Measurements from ENCODE around the gene BRSK2.

BRSK2 gene

GRCh38 chr11:1387961-1388762, 1.6 kb upstream of the BRSK2 start:
- TF ChIP-seq CTCF (IDR thresholded peaks at IDR 0.05): peak; percentile 42

- TF ChIP-seq CTCF (IDR thresholded peaks at IDR 0.05): no peak
Observed at GRCh38 chr11:1388763-1389102, 1.0 kb upstream of the BRSK2 start.

- TF ChIP-seq CTCF (IDR thresholded peaks at IDR 0.05): no peak
Observed at GRCh38 chr11:1389103-1389931, 417 bp upstream of the BRSK2 start.

GRCh38 chr11:1390569-1391164, 933 bp downstream of the BRSK2 start:
- TF ChIP-seq CTCF (IDR thresholded peaks at IDR 0.05): no peak

- no peak for TF ChIP-seq CTCF (IDR thresholded peaks at IDR 0.05)
Observed at GRCh38 chr11:1391165-1392075, 1.7 kb downstream of the BRSK2 start.

- TF ChIP-seq CTCF (IDR thresholded peaks at IDR 0.05): no peak
Observed at GRCh38 chr11:1392111-1392510, 2.4 kb downstream of the BRSK2 start.

- TF ChIP-seq CTCF (IDR thresholded peaks at IDR 0.05): no peak
Observed at GRCh38 chr11:1392561-1392960, 2.8 kb downstream of the BRSK2 start.
